ENCODE results near the gene CTXN2.
A peak's percentile ranks its signal among the peaks of the same experiment; 100 is the strongest.

CTXN2 gene

DNA sequence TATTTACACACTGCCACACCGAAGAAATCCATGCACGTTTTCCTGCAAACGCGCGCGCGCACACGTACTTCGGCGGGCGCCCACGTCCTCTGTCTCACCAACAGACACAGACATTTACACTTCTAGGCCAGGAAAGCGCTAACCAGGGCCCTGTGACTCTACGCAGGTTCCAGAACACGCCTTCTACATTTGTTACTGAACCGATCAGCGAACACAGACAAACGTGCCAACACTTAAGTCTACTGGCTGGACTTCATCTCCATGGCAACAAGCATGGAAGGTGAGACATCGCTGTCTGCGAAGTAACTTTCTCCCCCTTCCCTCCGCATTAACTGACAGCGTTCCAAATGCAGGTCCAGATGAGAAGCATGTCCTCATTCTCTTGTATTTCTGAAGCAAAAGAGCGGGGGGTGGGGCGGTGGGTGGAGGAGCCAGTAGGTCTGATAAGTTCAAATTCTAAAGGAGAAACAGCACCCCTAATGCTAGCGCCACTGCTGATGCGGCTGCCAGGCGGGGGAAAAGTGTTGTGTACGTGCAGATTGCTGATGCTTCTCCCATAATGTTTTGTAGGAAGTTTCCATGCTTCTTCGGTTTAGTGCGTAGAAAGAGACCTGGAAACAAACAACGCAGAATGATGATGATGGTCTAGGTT lies at the start of gene CTXN2:
CTXN2 (plus strand) TSS at position 92 of the 652 bp plus-strand sequence. CDS start 9,636 bp downstream, outside the sequence.
- DNase-seq (ENCODE audit: low read depth), result no peak

DNA sequence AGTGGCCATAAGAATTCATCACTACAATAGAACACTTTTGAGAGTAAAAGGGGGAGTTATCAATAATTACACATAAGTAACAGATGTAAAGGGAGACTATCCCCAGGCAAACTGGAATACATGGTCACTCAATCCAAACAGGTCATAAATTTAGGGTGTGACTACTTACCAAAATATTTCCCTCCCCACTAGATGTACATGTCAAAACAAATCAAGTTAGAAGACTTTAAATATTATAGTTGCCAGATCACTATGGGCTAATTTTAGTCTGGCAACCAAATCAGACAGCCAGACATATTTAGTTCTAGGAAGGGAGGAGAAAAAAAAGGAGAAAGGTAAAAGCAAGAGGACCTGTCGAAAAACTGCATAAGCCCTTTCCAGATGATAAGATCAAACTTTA lies 47.6 kb upstream of the CTXN2 start:
- no peak for DNase-seq (ENCODE audit: low read depth)

DNA sequence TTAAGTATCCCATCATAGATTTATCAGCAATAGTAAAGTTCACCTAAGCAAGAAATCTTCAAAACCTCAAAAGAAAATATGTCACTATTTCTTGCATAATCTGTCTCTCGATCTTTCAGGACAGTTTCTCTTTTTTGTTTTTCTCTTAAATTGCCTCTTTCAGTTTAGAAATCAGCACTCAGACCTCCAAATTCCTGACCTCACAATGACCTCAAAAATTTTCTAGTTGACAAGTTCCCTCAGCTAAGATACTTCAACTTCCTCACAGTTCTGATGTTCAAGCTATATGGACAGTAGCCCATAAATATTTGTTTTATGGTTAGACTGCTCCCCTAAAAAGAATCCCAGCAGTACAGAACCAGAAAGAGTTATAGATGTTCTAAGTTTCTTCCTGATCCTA lies 46.6 kb upstream of the CTXN2 start:
- no peak for DNase-seq (ENCODE audit: low read depth)

DNA sequence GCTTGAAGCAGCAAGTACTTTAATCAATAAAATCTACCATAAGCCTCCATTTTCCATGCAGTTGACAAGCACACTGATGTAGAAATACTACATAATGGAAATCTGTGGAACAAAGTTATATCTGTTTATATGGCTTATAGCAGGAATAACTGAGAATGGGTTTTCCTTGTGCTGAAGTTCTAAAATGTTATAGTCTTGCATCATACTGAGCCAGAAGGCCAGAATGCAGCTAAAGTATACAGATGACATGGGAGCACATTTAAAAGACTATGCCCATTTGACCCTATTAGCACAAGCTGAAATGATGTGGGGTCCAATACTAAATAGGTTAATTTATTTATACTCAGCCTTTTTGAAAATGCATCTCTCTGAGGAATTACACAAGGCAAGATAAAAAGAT lies 45.5 kb upstream of the CTXN2 start:
- DNase-seq (ENCODE audit: low read depth), result no peak

DNA sequence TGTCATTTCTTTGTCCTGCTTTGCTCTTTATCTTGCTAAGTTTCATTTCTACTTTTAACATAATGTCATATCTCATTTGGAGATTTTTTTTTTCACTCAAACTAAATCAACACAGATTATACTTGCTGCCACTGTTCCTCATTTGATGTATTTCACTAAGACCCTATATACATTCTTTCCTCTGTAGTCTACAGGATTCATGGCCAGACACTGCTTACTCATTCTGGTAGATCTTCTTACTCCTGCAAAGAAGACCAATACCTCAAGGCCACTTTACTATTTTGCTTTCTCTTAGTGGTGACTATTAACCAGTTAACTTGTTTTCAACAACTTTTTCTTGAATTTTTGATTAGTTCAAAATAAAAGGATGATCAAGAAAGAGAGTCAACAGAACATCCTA lies 44.1 kb upstream of the CTXN2 start:
- DNase-seq (ENCODE audit: low read depth), result no peak

DNA sequence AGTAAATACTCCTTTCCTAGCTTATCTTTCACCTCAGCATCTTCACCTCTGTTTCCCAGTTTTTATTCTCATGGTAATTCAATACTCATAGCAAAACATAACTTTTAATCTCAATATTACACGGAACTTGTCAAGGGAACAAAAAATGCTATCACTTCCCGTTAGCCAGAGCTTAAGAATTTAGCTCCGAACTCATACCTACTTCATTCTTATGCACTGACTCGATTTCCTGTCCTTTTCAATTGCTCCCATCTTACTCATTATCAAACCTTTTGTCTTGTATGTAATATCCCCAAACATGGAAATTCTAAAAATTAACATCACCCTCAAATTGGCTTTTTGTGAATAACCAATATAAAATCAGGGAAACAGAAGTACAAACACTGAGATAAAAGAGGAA lies 41.6 kb upstream of the CTXN2 start:
- no peak for DNase-seq (ENCODE audit: low read depth)

DNA sequence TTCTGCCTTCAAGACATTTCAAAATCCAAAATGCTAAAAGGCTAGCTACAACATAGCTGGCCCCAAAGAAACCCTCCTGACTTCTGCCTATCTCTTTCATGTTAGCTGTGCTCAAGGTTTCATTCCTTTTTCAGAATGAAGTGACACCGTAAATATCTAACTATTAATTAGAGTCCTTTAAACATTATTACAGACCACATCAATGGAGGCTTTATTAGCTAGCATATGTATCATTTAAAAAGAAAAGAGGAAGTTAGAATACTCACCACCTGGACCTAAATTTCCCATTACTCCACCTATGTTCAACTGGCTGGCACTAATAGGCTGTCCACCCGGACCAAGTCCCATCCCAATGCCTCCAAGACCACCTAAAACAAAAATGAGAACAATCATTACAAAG lies 37.9 kb upstream of the CTXN2 start:
- no peak for DNase-seq (ENCODE audit: low read depth)

DNA sequence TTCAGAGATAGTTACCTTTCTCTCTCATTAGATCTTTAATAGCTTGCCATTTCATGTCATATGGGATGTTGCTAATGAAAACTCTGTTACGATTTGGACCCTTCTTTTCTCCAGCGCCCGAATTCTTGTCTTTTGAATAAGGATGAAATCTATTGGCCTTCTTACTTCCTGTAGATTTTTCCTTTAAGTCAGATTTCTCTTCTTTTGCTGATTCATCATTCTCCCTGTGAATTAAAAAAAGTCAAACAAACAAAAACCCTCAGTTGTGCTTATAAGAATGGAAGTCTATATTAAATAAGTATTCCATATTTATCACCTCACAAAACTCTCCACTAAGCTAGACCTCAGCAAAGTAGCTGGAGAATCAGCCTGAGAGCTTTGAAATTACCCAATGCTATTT lies 22.8 kb upstream of the CTXN2 start:
- no peak for DNase-seq (ENCODE audit: low read depth)

DNA sequence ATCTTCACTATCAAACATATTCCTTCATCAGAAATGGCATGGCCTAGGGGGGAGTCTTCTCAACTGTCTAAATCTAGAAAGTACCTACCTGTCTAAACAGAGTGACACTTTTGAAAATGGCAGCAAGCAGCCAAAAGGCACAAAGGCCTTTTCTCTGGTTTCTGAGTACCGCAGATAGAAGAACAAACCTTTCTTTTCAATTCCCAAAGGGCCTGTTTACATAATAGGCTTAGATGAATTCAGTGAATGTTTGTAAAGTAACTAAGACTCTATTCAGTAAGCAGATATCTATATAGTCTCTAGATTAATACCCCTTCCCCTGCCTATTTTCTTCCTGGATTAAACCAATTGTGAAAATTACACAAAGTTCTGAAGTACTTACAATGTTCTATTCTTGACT lies 20.5 kb upstream of the CTXN2 start:
- DNase-seq (ENCODE audit: low read depth), result no peak

DNA sequence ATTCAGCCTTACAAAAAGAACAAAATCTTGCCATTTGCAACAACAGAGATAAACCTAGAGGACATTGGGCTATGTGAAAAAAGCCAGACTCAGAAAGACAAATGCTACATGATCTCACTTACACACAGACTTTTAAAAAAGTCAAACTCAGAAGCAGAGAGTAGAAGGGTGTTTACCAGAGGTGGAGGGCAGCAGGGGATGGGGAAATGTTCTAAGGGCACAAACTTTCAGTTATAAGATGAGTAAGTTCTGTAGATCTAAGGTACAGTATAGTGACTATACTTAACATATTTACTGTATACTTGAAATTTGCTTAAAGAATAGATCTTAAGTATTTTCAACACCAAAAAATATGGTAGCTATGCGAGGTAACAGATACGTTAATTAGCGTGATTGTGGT lies 16.3 kb upstream of the CTXN2 start:
- DNase-seq (ENCODE audit: low read depth), result no peak

DNA sequence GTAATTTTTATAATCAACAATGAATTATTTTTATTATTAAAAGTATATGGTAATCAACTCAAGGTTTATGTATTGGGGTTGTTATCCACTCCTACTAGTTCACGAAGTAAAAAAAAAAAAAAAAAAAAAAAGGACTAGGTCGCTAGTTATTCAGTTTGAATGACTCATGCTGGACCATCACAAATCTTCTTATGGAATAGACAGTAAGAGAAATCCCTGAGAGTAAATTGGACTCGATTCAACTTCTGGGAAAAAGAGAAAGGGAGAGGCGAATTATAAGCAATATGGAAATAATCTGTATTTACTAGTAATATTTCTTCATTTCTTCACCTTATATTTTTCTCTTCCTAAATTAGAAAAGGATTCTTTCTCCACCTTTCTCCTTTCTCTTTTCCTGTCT lies 15.4 kb upstream of the CTXN2 start:
- DNase-seq (ENCODE audit: low read depth), result no peak

DNA sequence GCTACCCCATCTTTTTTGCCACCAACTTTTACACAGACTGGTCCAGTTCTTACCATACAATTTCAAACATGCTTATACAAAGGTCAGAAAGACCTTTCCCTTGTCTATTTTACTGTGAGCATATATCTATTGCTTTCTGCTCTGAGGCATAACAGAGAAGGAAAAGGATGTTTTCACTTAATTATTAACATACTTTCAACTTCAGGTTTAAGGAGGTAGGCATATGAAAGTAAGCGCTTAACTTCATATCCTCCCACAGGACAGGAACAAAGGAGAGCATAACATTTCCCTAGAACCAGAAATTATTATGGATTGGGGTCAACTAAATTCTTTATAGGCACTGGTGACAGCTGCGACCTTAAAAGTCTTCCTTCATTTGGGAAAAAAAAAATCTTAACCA lies 14.5 kb upstream of the CTXN2 start:
- DNase-seq (ENCODE audit: low read depth), result no peak

DNA sequence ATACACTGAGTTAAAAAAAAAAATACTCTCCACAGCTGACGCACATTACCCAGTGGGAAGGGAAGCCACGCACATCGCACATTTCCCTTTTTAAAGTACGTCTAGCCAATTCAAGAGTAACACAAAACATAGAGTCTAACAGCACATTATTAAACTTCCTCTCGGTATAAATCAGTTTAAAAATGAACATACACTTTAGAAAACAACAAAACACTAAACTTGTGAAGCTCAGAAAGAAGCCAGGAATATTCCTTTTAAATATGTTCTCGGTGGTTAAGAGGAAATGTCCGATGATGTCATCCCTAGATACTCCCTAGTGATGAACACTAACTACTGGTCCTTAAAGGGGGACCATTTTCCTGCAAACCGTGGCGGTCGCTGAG lies 14.1 kb upstream of the CTXN2 start:
- no peak for DNase-seq (ENCODE audit: low read depth)

DNA sequence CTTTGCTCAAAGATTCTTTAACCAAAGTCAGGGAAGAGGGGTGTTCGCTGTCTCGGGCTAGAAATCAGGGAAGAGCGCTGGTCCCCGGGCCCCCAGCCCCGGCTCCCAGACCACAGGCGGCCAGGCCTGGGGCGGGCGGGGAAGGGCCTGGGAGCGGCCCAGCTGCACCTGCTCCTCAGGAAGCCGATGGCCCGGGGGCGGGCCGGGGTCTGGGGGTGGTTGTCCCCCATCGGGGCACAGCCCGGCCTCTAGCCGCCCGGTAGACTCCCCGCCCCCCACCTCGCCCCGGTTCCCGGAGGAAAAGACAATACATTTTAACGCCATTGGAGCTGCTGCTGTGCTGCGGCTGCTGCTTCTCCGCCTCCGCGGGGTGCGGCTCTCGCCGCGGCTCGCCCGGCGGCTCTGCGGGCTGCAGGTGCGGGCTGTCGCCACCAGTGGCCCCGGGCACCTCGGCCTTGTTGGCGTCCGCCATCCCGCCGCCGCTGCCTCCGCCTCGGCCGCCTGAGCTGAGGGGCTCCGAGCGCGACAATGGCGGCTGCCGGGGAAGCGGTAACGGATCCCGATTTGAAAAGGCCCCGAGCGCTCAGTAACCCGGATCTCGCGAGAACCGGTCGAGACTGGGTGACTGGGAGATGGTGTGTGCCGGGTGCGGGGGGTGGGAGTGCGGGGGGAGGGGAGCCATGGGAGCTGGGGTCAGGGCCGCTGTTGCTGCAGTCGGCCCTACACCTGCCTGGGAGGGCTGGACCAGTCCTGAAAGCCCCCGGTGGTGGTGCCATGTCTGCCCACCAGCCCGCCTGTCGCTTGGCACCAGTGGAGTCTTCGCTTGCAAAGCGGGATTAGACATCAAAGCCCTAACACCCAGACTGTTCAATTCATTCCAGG lies 13.5 kb upstream of the CTXN2 start, which contains the start of gene MYEF2:
MYEF2 (minus strand) TSS at position 530 of the 882 bp plus-strand sequence; CDS start at position 472, 58 bp downstream.
- DNase-seq (ENCODE audit: low read depth), result peak; percentile 45

DNA sequence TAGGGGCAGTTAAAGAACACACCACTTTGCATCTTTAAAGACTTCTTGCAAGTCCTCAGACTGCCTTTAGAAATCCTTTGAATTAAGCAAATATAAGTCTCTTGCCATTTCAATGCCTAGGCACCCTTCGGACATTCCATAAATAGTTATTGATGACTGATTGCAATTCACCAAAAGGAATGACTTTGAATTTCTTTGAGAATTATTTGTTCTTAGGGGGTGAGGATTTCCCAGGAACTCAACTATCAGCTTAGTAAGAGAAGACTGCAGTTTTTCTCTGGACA lies 12.9 kb upstream of the CTXN2 start:
- DNase-seq (ENCODE audit: low read depth), result no peak

DNA sequence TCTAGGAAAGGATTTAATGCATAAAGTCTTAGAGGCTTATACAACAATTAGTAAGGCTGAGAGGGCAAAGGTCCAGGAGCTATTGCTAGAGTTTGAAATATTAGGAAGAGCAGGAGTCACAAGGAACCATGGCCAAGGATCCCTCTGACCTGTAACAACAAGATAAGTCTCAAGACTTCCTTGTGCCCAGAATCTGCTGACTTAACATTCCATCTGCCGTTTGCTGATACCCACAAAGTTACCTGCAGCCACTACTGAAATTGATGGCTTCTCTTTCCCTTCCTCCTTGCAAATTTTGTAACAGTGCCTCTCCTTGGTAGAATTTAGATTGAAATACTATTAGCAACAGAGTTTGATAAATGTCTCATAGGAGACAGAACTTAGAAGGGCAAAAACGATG lies 8.7 kb upstream of the CTXN2 start:
- DNase-seq (ENCODE audit: low read depth), result no peak

DNA sequence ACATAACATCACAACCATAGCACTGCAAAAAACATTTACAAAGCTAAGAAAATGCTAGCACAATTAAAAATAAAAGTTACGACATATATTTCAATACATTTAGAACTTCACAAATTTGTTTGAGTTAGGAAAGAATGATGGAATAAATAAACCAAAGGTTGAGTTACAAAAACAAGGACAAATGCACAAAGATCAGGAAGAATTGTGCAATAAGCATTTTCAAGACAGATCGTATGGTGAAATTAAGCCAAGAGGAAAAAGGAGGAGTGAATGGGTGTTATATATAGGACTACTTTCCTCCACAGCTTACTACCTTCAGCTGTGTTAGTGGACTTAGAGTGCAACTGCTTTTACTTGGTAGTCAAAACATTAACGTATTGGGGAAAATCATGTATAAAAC lies 5.9 kb upstream of the CTXN2 start:
- no peak for DNase-seq (ENCODE audit: low read depth)

DNA sequence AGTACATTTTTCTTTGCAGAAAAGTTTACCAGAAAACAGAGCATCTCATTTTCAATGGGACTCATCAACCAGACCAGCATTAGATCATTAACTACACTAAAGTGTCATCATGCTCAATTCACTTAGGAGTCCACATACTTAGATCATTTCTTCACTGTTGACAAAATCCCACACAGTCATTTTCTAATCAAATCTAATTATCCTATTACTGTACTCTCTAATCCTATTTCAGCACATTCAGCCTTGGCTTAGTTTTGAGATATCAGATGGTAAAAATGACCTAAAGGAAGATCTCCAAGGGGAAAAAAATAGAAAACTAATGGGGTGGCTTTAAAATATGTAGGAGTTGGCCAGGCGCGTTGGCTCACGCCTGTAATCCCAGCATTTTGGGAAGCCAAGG lies 5.2 kb upstream of the CTXN2 start:
- no peak for DNase-seq (ENCODE audit: low read depth)

DNA sequence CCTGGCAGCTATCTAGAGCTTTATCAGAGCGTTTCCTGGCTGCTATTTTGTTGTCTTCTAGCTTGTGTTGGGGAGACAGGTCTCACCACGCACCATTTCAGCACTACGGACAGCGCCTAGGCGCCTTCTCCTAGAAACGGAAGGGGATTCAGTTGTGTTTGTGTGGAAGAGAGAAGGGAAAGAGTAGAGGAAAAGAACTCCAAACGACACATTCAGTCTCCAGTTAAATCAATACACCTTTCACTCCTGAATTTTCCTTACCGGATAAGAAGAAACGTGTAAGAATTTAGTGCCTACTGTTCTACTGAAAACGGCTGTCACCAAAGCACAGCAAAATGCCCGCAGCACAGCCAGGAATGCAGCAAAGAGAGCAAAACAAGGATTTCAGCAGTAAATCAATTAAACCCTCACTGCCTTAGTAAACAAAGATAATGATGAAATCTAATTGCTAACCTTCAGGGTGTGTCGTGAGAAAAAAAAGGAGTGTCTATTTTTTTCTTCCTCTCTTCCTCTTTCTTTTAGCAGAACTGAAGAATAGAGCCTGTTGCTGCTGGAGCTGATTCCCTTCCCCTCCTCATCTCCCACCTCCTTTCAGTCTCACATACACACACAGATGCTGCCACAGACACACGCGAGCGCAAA lies 412 bp upstream of the CTXN2 start:
- DNase-seq (ENCODE audit: low read depth), result no peak

DNA sequence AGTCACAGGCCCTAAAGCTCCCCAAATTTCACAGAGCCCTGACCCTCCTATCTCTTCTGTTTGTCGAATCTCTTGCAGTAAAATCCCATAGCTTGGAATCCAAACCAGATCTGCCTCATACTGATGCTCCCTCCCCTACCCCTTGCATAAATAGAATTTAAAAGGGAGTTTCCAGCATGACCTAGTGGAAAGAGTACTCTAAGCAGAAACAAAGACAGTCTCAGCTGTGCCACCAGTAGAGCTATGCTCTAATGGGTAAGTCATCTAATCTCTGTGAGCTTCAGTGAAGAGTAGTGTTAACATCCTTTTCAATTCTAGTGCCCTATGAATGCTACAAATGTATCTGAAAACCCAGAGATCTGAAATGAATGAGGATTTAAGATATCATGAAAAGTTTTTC lies 10.6 kb downstream of the CTXN2 start:
- DNase-seq (ENCODE audit: low read depth), result no peak

DNA sequence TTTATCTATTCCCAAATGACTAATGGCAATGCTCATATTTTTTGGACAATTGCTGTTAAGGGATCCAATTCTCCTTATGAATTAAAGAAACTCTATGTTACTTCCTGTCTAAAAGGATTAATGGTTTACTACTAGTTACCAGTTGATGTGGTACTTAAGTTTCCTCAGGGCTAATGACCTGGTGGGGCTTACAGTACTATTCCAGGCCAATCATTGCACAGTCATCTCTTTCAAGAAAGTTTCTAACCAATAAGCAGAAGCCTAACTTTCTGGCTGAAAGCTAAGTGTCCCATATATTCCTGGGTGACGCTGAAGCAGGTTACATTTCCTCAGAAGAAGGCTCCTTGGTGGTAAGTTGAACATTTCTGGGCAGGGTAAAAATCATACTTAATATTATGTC lies 14.5 kb downstream of the CTXN2 start, which contains the start of gene SLC12A1:
SLC12A1 (plus strand) TSS at position 322 of the 400 bp plus-strand sequence. CDS start 1,418 bp downstream, outside the sequence.
- DNase-seq (ENCODE audit: low read depth), result no peak

DNA sequence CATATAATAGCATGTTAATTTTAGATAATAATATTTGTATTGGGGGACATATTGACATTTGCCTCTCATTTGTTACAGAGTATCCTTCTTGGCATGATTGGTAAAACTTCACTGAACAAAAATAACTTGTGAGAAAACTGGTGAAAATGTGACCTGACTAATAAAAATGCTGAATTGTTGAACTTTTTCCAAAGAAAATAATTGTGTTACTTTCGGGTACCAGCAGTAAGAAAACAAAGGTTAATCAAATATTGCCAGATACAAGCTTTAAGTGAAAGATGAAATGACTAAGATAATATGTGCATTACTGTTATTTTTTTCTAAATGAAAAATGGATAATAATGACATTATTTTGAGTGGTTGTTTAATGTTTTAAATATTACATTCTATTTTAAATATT lies 29.8 kb downstream of the CTXN2 start:
- no peak for DNase-seq (ENCODE audit: low read depth)

DNA sequence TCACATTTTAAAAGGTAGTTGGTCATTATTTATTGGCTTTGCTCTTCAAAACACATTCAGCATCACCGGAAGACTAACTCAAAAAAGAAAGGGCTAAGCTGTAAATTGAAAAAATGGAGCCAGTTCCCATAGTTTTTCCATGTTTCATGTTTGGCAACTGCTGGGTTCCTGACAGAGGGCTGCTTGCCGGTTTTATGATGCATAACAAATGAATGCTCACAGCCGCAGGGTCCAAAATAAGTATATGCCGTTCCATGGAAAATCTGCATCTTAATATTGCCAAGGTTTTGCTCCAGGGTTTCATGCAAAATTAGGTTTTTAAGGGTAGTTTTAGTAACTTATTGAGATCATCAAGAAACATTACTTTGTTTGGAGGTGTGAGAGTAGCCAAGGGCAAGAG lies 30.4 kb downstream of the CTXN2 start:
- no peak for DNase-seq (ENCODE audit: low read depth)
